ENCODE data around the gene MTX3.

GRCh38 chr5:80033513-80033912 is 42.5 kb upstream of the MTX3 start:
- TF ChIP-seq POLR2A (IDR thresholded peaks at IDR 0.05; ENCODE audit: low read depth) (no peak), POLR2AphosphoS5 (IDR thresholded peaks at IDR 0.05) (no peak), CTCF (IDR thresholded peaks at IDR 0.05) (no peak)
